Measurements from ENCODE around the gene PTPRCAP. TPM values are rescaled to one million over a fixed set of nuclear protein-coding genes. Genes with fewer than 3 reads are reported as not detected.
"Not testable (repeated sequence)": the region's sequence is repeated elsewhere in the genome, so short reads cannot be mapped to it uniquely, and the experiment has no call there.

PTPRCAP gene
- total and polyA plus RNA-seq, 2 donors (not counting 1 experiment from before 2014, with no cell fraction given) = 266 to 565 TPM

DNA sequence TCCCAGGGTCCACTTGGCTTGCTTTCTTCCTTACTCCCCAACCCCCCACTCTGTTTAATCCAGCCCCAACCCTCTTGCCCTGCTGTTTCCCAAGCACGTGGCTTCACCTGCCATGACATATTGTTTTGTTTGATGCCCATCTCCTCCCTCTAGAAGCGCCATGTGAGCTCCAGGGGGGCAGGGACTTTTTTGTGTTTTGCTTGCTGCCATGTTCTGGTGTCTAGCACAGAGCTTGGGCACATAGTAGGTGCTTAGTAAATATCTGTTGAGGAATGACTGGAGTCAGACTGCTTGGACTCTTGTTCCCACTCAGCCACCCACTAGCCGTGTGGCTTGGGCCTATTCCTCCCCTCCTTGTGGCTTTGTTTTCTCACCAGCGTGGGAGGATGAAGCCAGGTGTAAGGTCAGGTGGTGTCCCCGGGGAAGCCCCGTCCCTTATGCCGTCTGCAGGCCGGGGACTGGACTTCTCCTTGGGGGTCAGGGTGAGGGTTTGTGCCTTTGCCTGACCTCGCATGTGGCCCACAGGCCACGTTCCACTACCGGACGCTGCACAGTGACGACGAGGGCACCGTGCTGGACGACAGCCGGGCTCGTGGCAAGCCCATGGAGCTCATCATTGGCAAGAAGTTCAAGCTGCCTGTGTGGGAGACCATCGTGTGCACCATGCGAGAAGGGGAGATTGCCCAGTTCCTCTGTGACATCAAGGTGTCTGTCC lies 49.2 kb upstream of the PTPRCAP start:
- Histone ChIP-seq H3K4me1 (ENCODE audit: control insufficient read depth in 2 of 2, insufficient read depth in 2 of 2, low read length in 2 of 2) (peaks cover 38 to 58% of the 10 kb centered on the region in 2 donors), H3K36me3 (replicated peaks in 1 of 2; ENCODE audit: control extremely low read depth in 1 of 2, control insufficient read depth in 1 of 2, extremely low read depth in 1 of 2, insufficient read depth in 2 of 2, low read length in 1 of 2) (peaks cover 0 to 51% of the 10 kb centered on the region in 2 experiments), H3K27ac (ENCODE audit: low read length in 2 of 2) (peak overlapping the region; percentile 42 to 65), H2AFZ (ENCODE audit: insufficient read depth, low read depth, low read length, poor library complexity, severe bottlenecking) (no peak overlapping the region), H3K9me3 (ENCODE audit: control extremely low read depth in 1 of 3, control insufficient read depth in 2 of 3, insufficient read depth in 1 of 3, low read length in 2 of 3) (no peaks in the 10 kb centered on the region), H4K20me1 (ENCODE audit: control insufficient read depth, insufficient read depth, low read length, poor library complexity, severe bottlenecking) (peaks cover 69% of the 10 kb centered on the region), H3K9ac (ENCODE audit: low read length) (no peak overlapping the region), H3K4me2 (replicated peaks; ENCODE audit: low read depth, low read length, poor library complexity, severe bottlenecking) (peak overlapping the region; percentile 89), H3K79me2 (ENCODE audit: control insufficient read depth, insufficient read depth, low read length) (peaks cover 64% of the 10 kb centered on the region), H3K27me3 (replicated peaks in 1 of 4; ENCODE audit: control extremely low read depth in 1 of 4, control insufficient read depth in 3 of 4, insufficient read depth in 4 of 4, low read length in 3 of 4) (no peaks in the 10 kb centered on the region), H3K4me3 (ENCODE audit: control extremely low read depth in 1 of 5, extremely low read depth in 1 of 5, insufficient read depth in 1 of 5, low read depth in 2 of 5, low read length in 4 of 5) (peak overlapping the region in 1 of 5 experiments; percentile 4)
- ChIA-PET POLR2A (interaction anchor here (0.6 to 4.9 kb wide), 11 partner anchors 18 to 113 kb away, joined by 3 to 53 read pairs (median 4); partner anchors contain the start of genes CLCF1, PITPNM1, PTPRCAP and RAD9A), CTCF (interaction anchor here (0.6 to 2.1 kb wide), 5 partner anchors 19 to 134 kb away, joined by 3 to 7 read pairs (median 4); partner anchors contain the start of genes POLD4, PPP1CA and PTPRCAP)
- ATAC-seq (ENCODE audit: low read depth) (no peak), DNase-seq (peak; percentile 70)
- no peaks in the 10 kb centered on the region for H3K9me3 Mint-ChIP-seq (ENCODE audit: insufficient read depth)
- H3K27ac Mint-ChIP-seq = peak overlapping the region; percentile 92
- H3K27me3 Mint-ChIP-seq = no peaks in the 10 kb centered on the region
- 59% methylated on average over 16 of the region's 20 CpGs for WGBS (ENCODE audit: insufficient coverage)
- intact Hi-C loops (cut with micrococcal nuclease) = no loop called here
- TF ChIP-seq EZH2 (IDR thresholded peaks at IDR 0.05; ENCODE audit: borderline replicate concordance, insufficient read depth, low read depth, low read length, poor library complexity, severe bottlenecking) (no peak), CTCF (IDR thresholded peaks at IDR 0.05) (no peak)
- H3K4me3 Mint-ChIP-seq = peak overlapping the region; percentile 76
- H3K4me1 Mint-ChIP-seq = peaks cover 58% of the 10 kb centered on the region

- Histone ChIP-seq H4K20me1 (ENCODE audit: control insufficient read depth, insufficient read depth, low read length, poor library complexity, severe bottlenecking) (peaks cover 63% of the 10 kb centered on the region), H3K79me2 (ENCODE audit: control insufficient read depth, insufficient read depth, low read length) (peaks cover 64% of the 10 kb centered on the region), H3K27ac (ENCODE audit: low read length in 2 of 2) (peak overlapping the region; percentile 42 to 65), H3K4me2 (replicated peaks; ENCODE audit: low read depth, low read length, poor library complexity, severe bottlenecking) (peak overlapping the region; percentile 89), H3K4me1 (ENCODE audit: control insufficient read depth in 2 of 2, insufficient read depth in 2 of 2, low read length in 2 of 2) (peaks cover 38 to 58% of the 10 kb centered on the region in 2 donors), H3K36me3 (replicated peaks in 1 of 2; ENCODE audit: control extremely low read depth in 1 of 2, control insufficient read depth in 1 of 2, extremely low read depth in 1 of 2, insufficient read depth in 2 of 2, low read length in 1 of 2) (peaks cover 0 to 44% of the 10 kb centered on the region in 2 experiments), H3K4me3 (ENCODE audit: control extremely low read depth in 1 of 5, extremely low read depth in 1 of 5, insufficient read depth in 1 of 5, low read depth in 2 of 5, low read length in 4 of 5) (peak overlapping the region in 1 of 5 experiments; percentile 4)
- peak; percentile 65 for DNase-seq
- Mint-ChIP-seq H3K27ac (peak overlapping the region; percentile 92), H3K4me3 (peak overlapping the region; percentile 76), H3K4me1 (peaks cover 58% of the 10 kb centered on the region)
- H3K27me3 ChIP-seq (replicated peaks in 1 of 4; ENCODE audit: control extremely low read depth in 1 of 4, control insufficient read depth in 3 of 4, insufficient read depth in 4 of 4, low read length in 3 of 4); ATAC-seq (ENCODE audit: low read depth); H3K9ac ChIP-seq (ENCODE audit: low read length); H3K9me3 ChIP-seq (ENCODE audit: control extremely low read depth in 1 of 3, control insufficient read depth in 2 of 3, insufficient read depth in 1 of 3, low read length in 2 of 3); H3K27me3 Mint-ChIP-seq; H2AFZ ChIP-seq (ENCODE audit: insufficient read depth, low read depth, low read length, poor library complexity, severe bottlenecking); H3K9me3 Mint-ChIP-seq (ENCODE audit: insufficient read depth); intact Hi-C loops (cut with micrococcal nuclease): not testable (repeated sequence)
- 65% methylated on average over 6 of the region's 7 CpGs for WGBS (ENCODE audit: insufficient coverage)
- ChIA-PET CTCF (interaction anchor here (0.6 to 4.0 kb wide), 6 partner anchors 18 to 133 kb away, joined by 3 to 19 read pairs (median 6); partner anchors contain the start of genes PITPNM1, POLD4, PPP1CA and PTPRCAP), POLR2A (interaction anchor here (0.7 to 4.9 kb wide), 11 partner anchors 17 to 124 kb away, joined by 3 to 53 read pairs (median 6); partner anchors contain the start of genes PITPNM1, PTPRCAP, RAD9A and TMEM134)
These were observed 48.4 kb upstream of the PTPRCAP start for GRCh38 chr11:67485873-67486361.
